Adrenal gland (tissue), 5 donors: Measurements from ENCODE around the gene KANSL2.

Source experiments
- POLR2A ChIP-seq, 2 donors: fragments of 450-650 bp; IDR thresholded peaks; one replicate each; pipeline ENCODE4 v1.6.1; 2017; ENCODE audit warnings: antibody characterized with exemption in 2 of 2, mild to moderate bottlenecking in 2 of 2, moderate library complexity in 1 of 2
- TF ChIP-seq, protein P1 (sequence below), 6 experiments: fragments of 450-650 bp in 4 of 6; fragments of 200-600 bp in 2 of 6; sonication (generic) in 1 of 6; IDR thresholded peaks; 1 replicate in 5 of 6; 2 replicates in 1 of 6; pipeline versions ENCODE4 v1.5.1 to v1.8.0; 2016 to 2021; ENCODE audit warnings: antibody characterized with exemption in 6 of 6, mild to moderate bottlenecking in 2 of 6, moderate library complexity in 1 of 6
- donor health status: DM: no; HTN: no; CAD: no.

DNA sequence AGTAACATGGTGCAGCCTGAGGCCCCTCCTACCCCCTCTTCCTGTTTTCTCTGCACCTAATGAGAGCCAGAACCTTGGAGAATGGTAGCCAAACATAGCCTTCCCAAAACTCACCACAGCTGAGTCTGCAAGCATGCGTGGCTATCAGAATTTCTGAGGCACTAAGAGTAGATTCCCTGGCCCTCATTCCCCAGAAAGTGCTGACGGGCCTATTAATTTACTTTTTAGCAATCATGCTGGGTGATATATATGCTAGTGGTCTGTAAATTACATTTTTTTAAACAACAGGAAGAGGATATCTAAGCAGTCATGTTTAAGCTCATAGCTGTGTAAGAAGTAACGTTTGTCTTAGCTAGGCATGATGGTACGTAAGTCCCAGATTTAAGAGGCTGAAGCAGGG, 30.4 kb downstream of the KANSL2 start:
- TF ChIP-seq, protein P1, sequence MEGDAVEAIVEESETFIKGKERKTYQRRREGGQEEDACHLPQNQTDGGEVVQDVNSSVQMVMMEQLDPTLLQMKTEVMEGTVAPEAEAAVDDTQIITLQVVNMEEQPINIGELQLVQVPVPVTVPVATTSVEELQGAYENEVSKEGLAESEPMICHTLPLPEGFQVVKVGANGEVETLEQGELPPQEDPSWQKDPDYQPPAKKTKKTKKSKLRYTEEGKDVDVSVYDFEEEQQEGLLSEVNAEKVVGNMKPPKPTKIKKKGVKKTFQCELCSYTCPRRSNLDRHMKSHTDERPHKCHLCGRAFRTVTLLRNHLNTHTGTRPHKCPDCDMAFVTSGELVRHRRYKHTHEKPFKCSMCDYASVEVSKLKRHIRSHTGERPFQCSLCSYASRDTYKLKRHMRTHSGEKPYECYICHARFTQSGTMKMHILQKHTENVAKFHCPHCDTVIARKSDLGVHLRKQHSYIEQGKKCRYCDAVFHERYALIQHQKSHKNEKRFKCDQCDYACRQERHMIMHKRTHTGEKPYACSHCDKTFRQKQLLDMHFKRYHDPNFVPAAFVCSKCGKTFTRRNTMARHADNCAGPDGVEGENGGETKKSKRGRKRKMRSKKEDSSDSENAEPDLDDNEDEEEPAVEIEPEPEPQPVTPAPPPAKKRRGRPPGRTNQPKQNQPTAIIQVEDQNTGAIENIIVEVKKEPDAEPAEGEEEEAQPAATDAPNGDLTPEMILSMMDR (IDR thresholded peaks at IDR 0.05), result no peak
- no peak for TF ChIP-seq POLR2A (IDR thresholded peaks at IDR 0.05)
